Caco-2 (cell line): Measurements from ENCODE around the gene GNG7. TPM values are rescaled to one million over a fixed set of nuclear protein-coding genes. Genes with fewer than 3 reads are reported as not detected.
"Not testable (repeated sequence)": the region's sequence is repeated elsewhere in the genome, so short reads cannot be mapped to it uniquely, and the experiment has no call there.

Source experiments
- BruUV-seq: library from RNA; stranded (reverse); fragments of 400-500 nt; replicated peaks from 2 replicates; lab custom pipeline; 2021; lab: Mats Ljungman, UMichigan
- CTCF ChIA-PET: fragments of 300-600 bp; sonication (Branson Sonifier 250); formaldehyde crosslinking; loops from one replicate; lab custom pipeline; 2022; ENCODE audit warnings: antibody characterized with exemption; lab: Charles Lee
- POLR2A ChIA-PET: fragments of 300-600 bp; sonication (Branson Sonifier 250); formaldehyde crosslinking; loops from one replicate; lab custom pipeline; 2022; ENCODE audit warnings: antibody characterized with exemption; lab: Charles Lee
- DNase-seq, 2 experiments: peaks; one replicate each; pipeline versions ENCODE4 v3.0.0 to v3.0.0-alpha.2; 2020 to 2022
- H3K27me3 ChIP-seq: replicated peaks from 2 replicates; pipeline ENCODE4 v1.6.0; 2011; ENCODE audit warnings: low read length; ENCODE audit not compliant: control insufficient read depth, insufficient read depth
- H3K36me3 ChIP-seq: 2 replicates; pipeline ENCODE4 v1.5.1; 2011; ENCODE audit warnings: low read length; ENCODE audit not compliant: control insufficient read depth, insufficient read depth
- H3K4me1 ChIP-seq: fragments of 250-450 bp; sonication (Bioruptor Pico); 2 replicates; pipeline ENCODE4 v1.5.1; 2020; ENCODE audit warnings: mild to moderate bottlenecking
- H3K4me3 ChIP-seq: 2 replicates; pipeline ENCODE4 v1.5.1; 2011; ENCODE audit warnings: low read depth, mild to moderate bottlenecking, control low read depth, low read length
- H3K9me3 ChIP-seq: fragments of 250-450 bp; sonication (Bioruptor Pico); 2 replicates; pipeline ENCODE4 v1.5.1; 2020; ENCODE audit warnings: mild to moderate bottlenecking, moderate library complexity
- H3K27ac Mint-ChIP-seq: one replicate; pipeline ENCODE4 v1.8.0; 2022; ENCODE audit warnings: mixed read lengths; ENCODE audit not compliant: unreplicated experiment
- H3K27me3 Mint-ChIP-seq: one replicate; pipeline ENCODE4 v1.8.0; 2022; ENCODE audit warnings: mixed read lengths; ENCODE audit not compliant: insufficient read depth, unreplicated experiment
- H3K36me3 Mint-ChIP-seq: one replicate; pipeline ENCODE4 v1.8.0; 2022; ENCODE audit warnings: mild to moderate bottlenecking, mixed read lengths; ENCODE audit not compliant: insufficient read depth, unreplicated experiment
- H3K4me1 Mint-ChIP-seq: one replicate; pipeline ENCODE4 v1.8.0; 2022; ENCODE audit warnings: low read depth, mixed read lengths; ENCODE audit not compliant: unreplicated experiment
- H3K4me3 Mint-ChIP-seq: one replicate; pipeline ENCODE4 v1.8.0; 2022; ENCODE audit warnings: mild to moderate bottlenecking, moderate library complexity, mixed read lengths; ENCODE audit not compliant: unreplicated experiment
- H3K9me3 Mint-ChIP-seq: one replicate; pipeline ENCODE4 v1.8.0; 2022; ENCODE audit warnings: mixed read lengths; ENCODE audit not compliant: unreplicated experiment
- CTCF ChIP-seq, 2 experiments: fragments of 200-600 bp in 1 of 2; IDR thresholded peaks; 1 replicate in 1 of 2; 2 replicates in 1 of 2; pipeline versions ENCODE4 v1.5.1 to v1.8.0; 2011 to 2022; ENCODE audit warnings: antibody characterized with exemption in 1 of 2, control low read depth in 1 of 2, inconsistent platforms in 1 of 2, low read depth in 1 of 2, low read length in 1 of 2, mild to moderate bottlenecking in 1 of 2, moderate library complexity in 1 of 2; ENCODE audit not compliant: insufficient read depth in 1 of 2, severe bottlenecking in 1 of 2, unreplicated experiment in 1 of 2
- intact Hi-C: fragments of 100-400 bp; cut with micrococcal nuclease; formaldehyde crosslinking; loops from one replicate; pipeline ENCODE4 v1.10.0; 2022; ENCODE audit not compliant: unreplicated experiment
- total RNA-seq: library from RNA; stranded (reverse); gene quantifications from 2 replicates; pipeline ENCODE4 v1.2.3, GENCODE V29; 2022

GNG7 gene
- total RNA-seq, 1 experiment from 2014 or later: 0.43 TPM

GRCh38 chr19:2679439-2679838, 23.1 kb downstream of the GNG7 start:
- H3K27ac Mint-ChIP-seq: no peak overlapping the region
- TF ChIP-seq CTCF (IDR thresholded peaks at IDR 0.05; ENCODE audit: insufficient read depth in 1 of 2, low read depth in 1 of 2, low read length in 1 of 2, severe bottlenecking in 1 of 2, unreplicated experiment in 1 of 2): no peak
- Histone ChIP-seq H3K27me3 (no peaks in the 10 kb centered on the region), H3K4me1 (no peaks in the 10 kb centered on the region), H3K9me3 (no peaks in the 10 kb centered on the region), H3K36me3 (no peaks in the 10 kb centered on the region), H3K4me3 (no peak overlapping the region)
- intact Hi-C loops: no loop called here
- ChIA-PET CTCF (no interaction called here), POLR2A (no interaction called here)
- H3K27me3 Mint-ChIP-seq: peaks cover 2% of the 10 kb centered on the region
- DNase-seq: no peak
- no peaks in the 10 kb centered on the region for H3K9me3 Mint-ChIP-seq
- H3K4me3 Mint-ChIP-seq: no peak overlapping the region
- H3K4me1 Mint-ChIP-seq: no peaks in the 10 kb centered on the region
- H3K36me3 Mint-ChIP-seq: no peaks in the 10 kb centered on the region
- no TSS peak for BruUV-seq

- H3K9me3 ChIP-seq, BruUV-seq, H3K36me3 Mint-ChIP-seq, H3K4me3 ChIP-seq, H3K4me1 Mint-ChIP-seq, POLR2A ChIA-PET, H3K27ac Mint-ChIP-seq, H3K4me3 Mint-ChIP-seq, CTCF ChIA-PET, H3K36me3 ChIP-seq, intact Hi-C loops, H3K27me3 ChIP-seq, DNase-seq, H3K9me3 Mint-ChIP-seq, H3K27me3 Mint-ChIP-seq, H3K4me1 ChIP-seq: not testable (repeated sequence)
Observed at GRCh38 chr19:2678948-2679347, 23.5 kb downstream of the GNG7 start.

GRCh38 chr19:2678044-2678671, 24.3 kb downstream of the GNG7 start:
- H3K27me3 ChIP-seq: no peaks in the 10 kb centered on the region
- H3K36me3 ChIP-seq: no peaks in the 10 kb centered on the region
- H3K4me3 ChIP-seq: no peak overlapping the region
- Mint-ChIP-seq H3K4me3 (no peak overlapping the region), H3K36me3 (no peaks in the 10 kb centered on the region), H3K9me3 (no peaks in the 10 kb centered on the region), H3K4me1 (no peaks in the 10 kb centered on the region), H3K27me3 (peaks cover 2% of the 10 kb centered on the region), H3K27ac (no peak overlapping the region)
- no peaks in the 10 kb centered on the region for H3K4me1 ChIP-seq
- H3K9me3 ChIP-seq: no peaks in the 10 kb centered on the region
- BruUV-seq: no TSS peak
- intact Hi-C loops: no loop called here
- TF ChIP-seq CTCF (IDR thresholded peaks at IDR 0.05; ENCODE audit: insufficient read depth in 1 of 2, low read depth in 1 of 2, low read length in 1 of 2, severe bottlenecking in 1 of 2, unreplicated experiment in 1 of 2): no peak
- ChIA-PET POLR2A (no interaction called here), CTCF (no interaction called here)
- DNase-seq: no peak
